Measurements from ENCODE around the gene KHDRBS2. TPM values are rescaled to one million over a fixed set of nuclear protein-coding genes. Genes with fewer than 3 reads are reported as not detected.

KHDRBS2 gene
- total RNA-seq, 1 donor from 2014 or later, result not detected

DNA sequence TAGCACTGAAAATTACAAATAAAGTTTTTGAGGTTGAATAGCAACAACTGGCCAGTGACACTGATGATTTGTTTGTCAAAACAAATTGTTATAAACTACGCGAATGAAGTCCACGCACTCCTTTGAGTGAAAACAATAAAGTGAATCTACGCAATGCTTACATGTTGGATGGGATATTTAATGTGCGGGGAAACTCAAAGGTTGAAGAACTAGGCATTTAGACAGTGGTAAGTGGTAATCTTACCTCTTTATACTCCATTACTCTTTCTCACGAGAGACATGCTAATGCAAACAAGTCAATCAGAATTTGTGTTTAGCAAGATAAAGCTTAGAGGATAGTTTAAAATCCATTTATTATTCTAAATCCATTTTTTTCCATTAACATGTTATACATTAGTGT is 606.4 kb downstream of the KHDRBS2 start:
- Histone ChIP-seq H3K4me3 (no peak overlapping the region), H3K27me3 (no peaks in the 10 kb centered on the region), H3K27ac (no peak overlapping the region), H3K36me3 (no peaks in the 10 kb centered on the region), H3K9me3 (no peaks in the 10 kb centered on the region), H3K4me1 (no peaks in the 10 kb centered on the region)
- intact Hi-C loops (cut with DNase I), result no loop called here
- TF ChIP-seq, protein P1, sequence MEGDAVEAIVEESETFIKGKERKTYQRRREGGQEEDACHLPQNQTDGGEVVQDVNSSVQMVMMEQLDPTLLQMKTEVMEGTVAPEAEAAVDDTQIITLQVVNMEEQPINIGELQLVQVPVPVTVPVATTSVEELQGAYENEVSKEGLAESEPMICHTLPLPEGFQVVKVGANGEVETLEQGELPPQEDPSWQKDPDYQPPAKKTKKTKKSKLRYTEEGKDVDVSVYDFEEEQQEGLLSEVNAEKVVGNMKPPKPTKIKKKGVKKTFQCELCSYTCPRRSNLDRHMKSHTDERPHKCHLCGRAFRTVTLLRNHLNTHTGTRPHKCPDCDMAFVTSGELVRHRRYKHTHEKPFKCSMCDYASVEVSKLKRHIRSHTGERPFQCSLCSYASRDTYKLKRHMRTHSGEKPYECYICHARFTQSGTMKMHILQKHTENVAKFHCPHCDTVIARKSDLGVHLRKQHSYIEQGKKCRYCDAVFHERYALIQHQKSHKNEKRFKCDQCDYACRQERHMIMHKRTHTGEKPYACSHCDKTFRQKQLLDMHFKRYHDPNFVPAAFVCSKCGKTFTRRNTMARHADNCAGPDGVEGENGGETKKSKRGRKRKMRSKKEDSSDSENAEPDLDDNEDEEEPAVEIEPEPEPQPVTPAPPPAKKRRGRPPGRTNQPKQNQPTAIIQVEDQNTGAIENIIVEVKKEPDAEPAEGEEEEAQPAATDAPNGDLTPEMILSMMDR (IDR thresholded peaks at IDR 0.05), result no peak
- DNase-seq (ENCODE audit: low spot score in 2 of 2), result no peak

DNA sequence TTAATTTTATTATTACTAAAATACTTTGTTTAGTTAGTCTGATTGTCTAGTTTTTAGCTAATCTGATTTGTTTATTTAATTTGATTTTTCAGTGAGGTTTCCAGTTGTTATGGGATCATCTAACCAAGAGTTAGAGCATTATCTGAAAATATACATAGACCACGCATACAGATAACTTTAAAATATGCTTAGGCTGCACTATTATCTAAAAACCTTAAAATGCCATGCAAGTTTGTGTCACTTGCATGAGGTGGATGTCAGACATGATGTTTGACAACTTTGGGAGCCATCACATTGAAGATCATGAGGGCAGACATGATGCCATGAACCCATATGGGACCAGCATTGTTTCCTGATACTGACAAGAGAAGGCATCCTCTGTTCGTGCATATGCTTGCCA is 610.3 kb downstream of the KHDRBS2 start:
- H3K36me3 ChIP-seq, result no peaks in the 10 kb centered on the region
- TF ChIP-seq, protein P1 (IDR thresholded peaks at IDR 0.05), result no peak
- H3K27me3 ChIP-seq, result no peaks in the 10 kb centered on the region
- DNase-seq (ENCODE audit: low spot score in 2 of 2), result no peak
- H3K4me3 ChIP-seq, result no peak overlapping the region
- intact Hi-C loops (cut with DNase I), result no loop called here
- H3K27ac ChIP-seq, result no peak overlapping the region
- H3K9me3 ChIP-seq, result no peaks in the 10 kb centered on the region
- no peaks in the 10 kb centered on the region for H3K4me1 ChIP-seq

DNA sequence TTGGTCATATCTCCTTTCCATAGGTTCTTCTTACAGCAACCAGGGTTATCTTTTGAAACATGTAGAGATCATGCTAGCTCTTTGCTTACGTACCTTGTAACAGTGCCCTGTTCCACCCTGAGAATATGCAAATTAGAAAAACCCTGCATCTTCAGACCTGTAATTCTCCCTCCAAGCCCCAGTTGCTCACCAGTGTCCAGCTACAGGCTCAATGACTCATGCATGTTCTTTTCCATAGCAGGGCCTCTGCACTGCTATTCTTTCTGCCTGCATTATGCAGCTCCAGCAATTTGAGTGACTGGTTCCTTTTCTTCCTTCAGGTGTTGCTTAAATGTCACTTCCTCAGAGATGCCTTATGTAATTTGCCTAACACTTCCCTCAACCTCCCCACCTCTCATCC is 636.2 kb downstream of the KHDRBS2 start:
- no peak overlapping the region for H3K4me3 ChIP-seq
- H3K9me3 ChIP-seq, result no peaks in the 10 kb centered on the region
- intact Hi-C loops (cut with DNase I), result no loop called here
- no peak overlapping the region for H3K27ac ChIP-seq
- H3K36me3 ChIP-seq, result no peaks in the 10 kb centered on the region
- no peak for DNase-seq (ENCODE audit: low spot score in 2 of 2)
- H3K4me1 ChIP-seq, result no peaks in the 10 kb centered on the region
- TF ChIP-seq, protein P1 (IDR thresholded peaks at IDR 0.05), result no peak
- no peaks in the 10 kb centered on the region for H3K27me3 ChIP-seq

DNA sequence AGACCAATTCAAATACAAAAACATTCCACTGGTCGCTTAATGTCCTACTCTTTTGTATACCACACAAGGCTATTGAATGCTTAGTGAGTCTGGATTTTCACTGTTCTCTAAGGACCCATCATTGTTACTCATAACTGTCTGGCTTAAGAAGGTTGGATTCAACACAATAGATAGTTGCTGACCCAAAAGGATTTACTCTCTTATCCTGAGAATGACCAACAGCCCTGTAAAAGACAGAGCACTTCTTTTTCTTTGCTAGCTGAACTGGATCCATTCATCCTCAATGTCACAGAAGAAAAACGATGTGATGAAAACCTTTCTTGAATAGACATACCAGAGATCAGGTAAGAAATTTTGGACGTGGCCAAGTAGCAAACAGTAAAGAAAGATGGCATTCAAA is 645.6 kb downstream of the KHDRBS2 start:
- Histone ChIP-seq H3K36me3 (no peaks in the 10 kb centered on the region), H3K4me1 (no peaks in the 10 kb centered on the region), H3K9me3 (no peaks in the 10 kb centered on the region), H3K4me3 (no peak overlapping the region), H3K27me3 (no peaks in the 10 kb centered on the region), H3K27ac (no peak overlapping the region)
- intact Hi-C loops (cut with DNase I), result no loop called here
- DNase-seq (ENCODE audit: low spot score in 2 of 2), result no peak
- TF ChIP-seq, protein P1 (IDR thresholded peaks at IDR 0.05), result no peak

Data from ascending aorta (tissue), 2 donors.